Measurements from ENCODE around the gene DIAPH1. TPM values are rescaled to one million over a fixed set of nuclear protein-coding genes. Genes with fewer than 3 reads are reported as not detected.

Gene DIAPH1
- total RNA-seq: 19.1 and 34.8 TPM in 2 replicates

DNA sequence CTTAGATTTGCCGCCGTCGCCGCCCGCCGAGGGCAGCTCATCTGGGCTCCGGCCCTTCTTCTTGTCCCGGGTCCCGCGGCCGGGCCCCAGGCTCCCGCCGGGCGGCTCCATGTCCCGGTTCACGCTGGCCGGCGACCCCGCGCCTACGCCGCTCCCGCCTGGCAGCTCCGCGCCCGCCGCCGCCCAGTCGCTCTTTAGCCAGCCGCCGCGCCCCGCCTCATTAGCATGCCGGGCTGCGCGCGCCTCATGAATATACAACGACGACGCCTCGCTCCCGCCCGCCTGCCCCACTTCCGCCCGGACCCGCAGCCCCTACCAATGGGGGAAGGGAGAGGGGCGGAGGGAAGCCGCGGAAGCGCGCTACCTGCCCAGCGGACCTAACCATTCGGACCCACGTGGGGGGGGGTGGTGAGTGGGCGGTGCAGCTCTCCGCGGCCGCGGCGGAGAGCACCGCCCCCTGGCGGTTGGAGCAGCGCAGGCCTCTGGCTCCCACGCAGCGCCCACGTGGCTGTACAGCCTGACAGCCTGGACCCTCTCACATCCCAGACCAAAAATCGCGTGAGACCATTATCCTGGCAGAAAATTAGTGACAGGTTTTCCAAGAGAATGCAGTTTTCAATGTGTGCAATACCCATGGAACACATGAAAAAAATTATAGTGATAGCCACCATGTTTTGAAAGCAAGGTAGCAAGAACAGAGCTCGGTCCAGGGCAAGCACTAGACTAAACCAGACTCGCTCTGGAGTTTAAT, at the start of gene DIAPH1:
TSS of gene DIAPH1 (minus strand) at position 197 of the 751 bp plus-strand sequence. CDS start at position 111, 86 bp downstream.

DNA sequence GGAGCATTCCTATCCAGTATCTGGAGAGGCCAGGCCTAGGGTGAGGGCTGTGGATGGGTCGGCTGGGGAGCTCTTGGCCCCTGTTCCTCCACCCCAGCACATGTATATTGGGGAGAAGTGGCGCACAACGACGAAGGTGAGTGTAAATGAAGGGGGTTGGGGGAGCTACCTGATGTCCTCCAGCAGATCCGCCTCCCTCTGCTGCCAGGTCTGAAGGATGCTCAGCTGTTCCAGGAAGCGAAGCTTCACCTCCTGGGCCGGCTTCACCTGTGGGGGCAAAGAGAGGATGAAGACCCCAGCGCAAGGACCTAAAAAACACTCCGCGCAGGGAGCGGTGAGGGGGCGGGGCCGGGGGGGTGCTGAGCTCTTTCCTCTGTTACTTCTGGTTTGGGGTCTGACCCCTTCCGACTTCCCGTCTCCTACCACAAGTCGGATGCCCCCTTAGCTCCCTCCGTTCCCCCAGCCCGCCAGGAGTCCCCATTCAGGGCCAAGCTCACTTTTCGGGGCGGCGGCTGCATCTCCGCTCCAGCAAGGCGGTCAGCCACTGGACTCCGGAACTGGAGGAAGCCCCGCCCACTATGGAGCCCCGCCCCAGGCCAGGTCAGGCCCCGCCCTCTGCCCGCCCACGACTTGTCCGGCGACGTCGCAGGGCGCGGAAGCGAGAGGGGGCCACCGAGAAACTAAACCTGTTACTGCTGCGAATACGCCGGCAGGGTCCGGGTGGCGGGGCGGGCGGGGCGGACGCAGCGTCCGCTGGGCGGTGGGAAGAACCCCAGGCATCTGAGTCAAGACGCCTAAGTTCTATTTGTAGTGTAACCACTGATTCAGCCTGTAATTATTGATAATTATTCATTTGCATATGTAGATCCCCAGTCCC, 32.3 kb upstream of the DIAPH1 start, which contains the start of gene FCHSD1:
TSS of gene FCHSD1 (minus strand) at position 568 of the 877 bp plus-strand sequence. CDS start at position 518, 50 bp downstream.

DNA sequence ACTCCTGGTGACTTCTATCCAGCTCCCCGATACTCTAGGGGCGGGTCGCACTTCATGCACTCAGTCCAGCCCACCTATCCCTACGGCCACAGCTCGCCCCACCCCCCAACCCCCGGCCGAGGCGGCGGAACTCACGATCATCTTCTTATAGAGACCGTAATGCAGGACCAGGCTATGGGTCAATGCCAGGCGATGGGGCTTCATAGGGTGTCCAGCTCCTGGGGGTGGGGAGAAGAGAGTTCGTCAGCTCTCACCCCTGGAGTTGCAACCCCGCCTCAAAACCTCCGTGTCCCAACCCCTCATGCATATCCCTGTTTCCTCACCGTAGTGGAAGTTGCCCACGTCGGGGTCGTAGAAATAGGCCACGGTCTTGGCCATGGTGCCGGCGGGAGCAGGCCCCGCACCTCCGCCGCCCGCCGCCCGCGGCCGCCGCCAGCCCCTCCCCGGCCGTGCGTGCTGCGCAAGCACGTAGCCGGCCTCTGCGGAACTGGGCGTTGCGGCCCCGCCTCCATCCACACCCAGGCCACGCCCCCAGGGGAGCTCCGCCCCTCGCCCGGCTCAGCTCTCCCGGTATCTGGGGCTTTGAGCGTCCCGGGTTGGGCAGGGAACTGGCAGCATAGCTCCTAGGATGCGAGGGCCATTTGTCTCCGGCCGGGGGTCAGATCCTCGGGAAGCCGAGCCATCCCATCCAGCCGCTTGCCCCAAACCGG, 17.8 kb upstream of the DIAPH1 start, which contains the start of the genes HDAC3 and RELL2:
TSS of gene HDAC3 (minus strand) at position 437 of the 710 bp plus-strand sequence. CDS start at position 378, 59 bp downstream.
TSS of gene RELL2 (plus strand) at position 585 of the 710 bp plus-strand sequence. CDS start 1,229 bp downstream, outside the sequence.

DNA sequence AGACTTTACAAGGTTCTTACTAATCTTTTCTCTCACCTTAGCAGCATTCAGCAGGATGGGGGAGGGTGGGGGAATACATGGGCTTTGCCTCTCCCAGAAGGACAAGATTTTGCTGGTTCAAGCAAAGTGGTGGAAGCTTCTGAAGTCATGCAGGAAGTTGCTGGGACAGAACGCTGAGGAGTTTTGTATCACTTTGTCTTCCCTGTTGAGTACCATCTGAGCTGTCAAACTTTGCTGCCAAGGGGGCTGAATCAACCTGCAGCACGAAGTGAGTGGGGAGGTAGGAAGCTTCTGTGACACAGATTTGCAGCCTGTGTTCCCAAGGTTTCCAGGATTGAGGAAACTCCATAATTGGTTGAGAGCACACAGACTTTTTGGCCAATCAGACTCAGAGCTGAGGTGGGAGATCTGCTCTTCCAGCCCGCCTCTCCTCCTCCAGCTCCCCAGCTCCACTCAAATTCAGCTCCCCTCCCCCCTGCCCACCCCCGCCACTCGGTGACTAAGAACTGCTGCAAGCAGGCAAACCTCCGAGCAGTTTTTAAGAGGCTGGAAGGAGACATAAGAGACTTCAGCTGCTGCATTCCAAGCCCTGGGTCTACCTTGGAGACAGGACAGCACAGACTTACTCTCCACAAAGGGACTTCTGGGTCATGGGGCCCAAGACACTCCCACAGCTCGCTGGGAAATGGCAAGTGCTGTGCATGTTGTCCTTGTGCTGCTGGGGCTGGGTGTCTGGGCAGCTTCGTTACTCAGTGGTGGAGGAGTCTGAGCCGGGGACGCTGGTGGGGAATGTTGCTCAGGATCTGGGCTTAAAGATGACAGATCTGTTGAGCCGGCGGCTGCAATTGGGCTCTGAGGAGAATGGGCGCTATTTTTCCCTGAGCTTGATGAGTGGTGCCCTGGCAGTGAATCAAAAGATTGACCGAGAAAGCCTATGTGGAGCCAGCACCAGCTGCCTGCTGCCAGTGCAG, 129.9 kb downstream of the DIAPH1 start, which contains the start of gene PCDHGC5:
TSS of gene PCDHGC5 (plus strand) at position 491 of the 971 bp plus-strand sequence. CDS start at position 651, 160 bp downstream.

DNA sequence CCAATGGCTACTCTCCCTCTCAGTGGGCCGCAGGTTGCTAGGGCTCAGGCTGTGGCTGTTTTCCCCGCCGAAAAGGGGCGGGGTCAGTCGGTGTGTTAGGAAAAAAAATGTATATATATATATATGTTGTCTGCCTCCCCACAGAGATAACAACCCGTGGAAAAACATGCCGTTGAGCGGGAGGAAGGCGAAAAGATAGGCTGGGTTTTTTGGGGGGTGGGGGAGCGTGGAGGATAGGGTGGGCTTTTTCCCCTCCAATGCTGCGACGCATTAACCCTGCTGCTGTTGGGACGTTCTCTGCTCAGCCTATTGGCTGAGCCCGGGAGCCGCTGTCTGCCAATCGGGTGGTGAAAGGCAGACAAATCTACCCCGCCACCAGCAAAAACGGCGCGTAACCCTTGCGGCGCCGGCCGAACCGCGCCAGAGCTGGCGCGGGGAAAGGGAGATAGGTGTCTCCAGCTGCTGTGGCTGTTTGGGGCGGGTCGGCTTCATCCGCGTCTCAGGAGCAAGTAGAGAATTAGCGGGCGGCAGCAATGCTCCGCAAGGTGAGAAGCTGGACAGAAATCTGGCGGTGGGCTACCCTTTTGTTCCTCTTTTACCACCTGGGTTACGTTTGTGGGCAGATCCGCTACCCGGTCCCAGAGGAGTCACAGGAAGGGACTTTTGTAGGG, 134.0 kb downstream of the DIAPH1 start, which contains the start of gene PCDHGC4:
TSS of gene PCDHGC4 (plus strand) at position 390 of the 671 bp plus-strand sequence. CDS start at position 534, 144 bp downstream.

DNA sequence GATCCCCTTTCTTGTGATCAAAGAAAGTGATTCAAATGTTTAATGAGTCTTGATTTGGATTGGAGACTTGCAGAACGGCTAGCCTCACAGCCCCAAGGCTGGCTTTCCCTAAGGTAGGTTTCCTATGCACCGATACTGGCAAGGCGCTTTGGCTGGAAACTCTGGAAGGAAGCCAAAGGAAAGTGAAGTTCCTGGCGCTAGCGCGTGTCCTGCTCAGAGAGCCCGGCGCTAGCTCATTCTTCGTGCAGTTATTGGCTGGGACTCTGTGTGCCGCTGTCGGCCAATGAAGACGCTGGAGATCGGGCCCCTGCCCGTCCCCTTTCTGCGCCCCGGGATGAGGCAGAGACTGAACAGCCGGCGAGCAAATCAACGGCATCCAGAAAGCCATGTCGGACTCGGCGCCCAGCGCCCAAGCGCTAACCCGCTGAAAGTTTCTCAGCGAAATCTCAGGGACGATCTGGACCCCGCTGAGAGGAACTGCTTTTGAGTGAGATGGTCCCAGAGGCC, 143.1 kb downstream of the DIAPH1 start, which contains the start of gene PCDHGC3:
TSS of gene PCDHGC3 (plus strand) at position 342 of the 507 bp plus-strand sequence. CDS start at position 493, 151 bp downstream.

Small RNA genes lying within 50 kb of the gene (small RNA-seq; reads per million reads assigned to genes)
- not detected for gene RPS27AP10

Other genes with a start within 250 kb of the DIAPH1 start
- gene PCDHGB3, start 248.8 kb downstream of the DIAPH1 start, total RNA-seq: 2.2 and 2.9 TPM in 2 replicates
- gene PCDHGA6, start 245.1 kb downstream of the DIAPH1 start, total RNA-seq: 2.2 and 2.9 TPM in 2 replicates
- gene PCDHGA7, start 236.3 kb downstream of the DIAPH1 start, total RNA-seq: 1.8 and 2.5 TPM in 2 replicates
- 5.9 and 8.8 TPM in 2 replicates for gene PCDHGB4, start 231.3 kb downstream of the DIAPH1 start, total RNA-seq
- gene PCDHGA8, start 226.4 kb downstream of the DIAPH1 start, total RNA-seq: 1.5 and 1.8 TPM in 2 replicates
- 8.8 and 12.1 TPM in 2 replicates for gene PCDHGB5, start 221.1 kb downstream of the DIAPH1 start, total RNA-seq
- 2.9 and 4.3 TPM in 2 replicates for gene PCDHGA9, start 216.2 kb downstream of the DIAPH1 start, total RNA-seq
- gene PCDHGB6, start 211.0 kb downstream of the DIAPH1 start, total RNA-seq: 2.5 and 2.6 TPM in 2 replicates
- 6.8 and 7.7 TPM in 2 replicates for gene PCDHGA10, start 206.0 kb downstream of the DIAPH1 start, total RNA-seq
- 5.9 and 6.6 TPM in 2 replicates for gene PCDHGB7, start 201.3 kb downstream of the DIAPH1 start, total RNA-seq
- gene PCDHGA11, start 197.9 kb downstream of the DIAPH1 start, total RNA-seq: 11.8 and 13.9 TPM in 2 replicates
- gene PCDHGA12, start 188.5 kb downstream of the DIAPH1 start, total RNA-seq: 19.2 and 22.4 TPM in 2 replicates
- 50.2 and 61.0 TPM in 2 replicates for gene PCDHGC3, start 143.0 kb downstream of the DIAPH1 start, total RNA-seq
- gene PCDHGC4, start 134.0 kb downstream of the DIAPH1 start, total RNA-seq: 2.2 and 2.7 TPM in 2 replicates
- 2.2 and 2.9 TPM in 2 replicates for gene PCDHGC5, start 129.9 kb downstream of the DIAPH1 start, total RNA-seq
- gene HDAC3, start 17.8 kb upstream of the DIAPH1 start, total RNA-seq: 42.3 and 55.7 TPM in 2 replicates
- 2.9 and 3.3 TPM in 2 replicates for gene RELL2, start 18.0 kb upstream of the DIAPH1 start, total RNA-seq
- gene FCHSD1, start 32.4 kb upstream of the DIAPH1 start, total RNA-seq: 11.4 and 14.1 TPM in 2 replicates
- gene ARAP3, start 63.2 kb upstream of the DIAPH1 start, total RNA-seq: 2.9 and 4.1 TPM in 2 replicates